HepG2 (cell line): ENCODE data around the gene FXYD6. TPM values are rescaled to one million over a fixed set of nuclear protein-coding genes. Genes with fewer than 3 reads are reported as not detected.

Experiments
- AGO1 ChIP-seq: fragments of 200-400 bp; formaldehyde crosslinking; IDR thresholded peaks from 2 replicates; pipeline ENCODE4 v1.6.1; 2017; ENCODE audit warnings: mild to moderate bottlenecking, low read depth, low read length, moderate library complexity; ENCODE audit not compliant: poor library complexity, severe bottlenecking
- ARNTL ChIP-seq: sonication (generic); formaldehyde crosslinking; IDR thresholded peaks from 2 replicates; pipeline ENCODE4 v1.4.0; 2020; ENCODE audit warnings: mild to moderate bottlenecking, missing genetic modification reagents
- GABPB1 ChIP-seq: IDR thresholded peaks from 2 replicates; pipeline ENCODE4 v1.6.1; 2016; ENCODE audit warnings: mild to moderate bottlenecking, missing genetic modification reagents, moderate library complexity, missing compliant biosample characterization
- IKZF5 ChIP-seq: IDR thresholded peaks from 2 replicates; pipeline ENCODE4 v1.6.1; 2018; ENCODE audit warnings: missing genetic modification reagents, mild to moderate bottlenecking, missing compliant biosample characterization
- MAF1 ChIP-seq: sonication (generic); formaldehyde crosslinking; IDR thresholded peaks from 2 replicates; pipeline ENCODE4 v1.5.0; 2020; ENCODE audit warnings: missing genetic modification reagents, borderline replicate concordance
- NFKBIZ ChIP-seq: IDR thresholded peaks from 2 replicates; pipeline ENCODE4 v1.6.1; 2018; ENCODE audit warnings: missing genetic modification reagents, missing compliant biosample characterization
- NFRKB ChIP-seq: fragments of 450-650 bp; IDR thresholded peaks from 2 replicates; pipeline ENCODE4 v1.6.1; 2017
- SAP130 ChIP-seq: IDR thresholded peaks from 2 replicates; pipeline ENCODE4 v1.6.1; 2016; ENCODE audit warnings: low read depth
- SIX1 ChIP-seq: sonication (generic); formaldehyde crosslinking; IDR thresholded peaks from 2 replicates; pipeline ENCODE4 v1.4.0; 2020; ENCODE audit warnings: missing genetic modification reagents, borderline replicate concordance
- SMAD9 ChIP-seq: sonication (generic); formaldehyde crosslinking; IDR thresholded peaks from 2 replicates; pipeline ENCODE4 v1.5.1; 2020; ENCODE audit warnings: mild to moderate bottlenecking, missing genetic modification reagents
- SMARCC2 ChIP-seq: fragments of 450-650 bp; IDR thresholded peaks from 2 replicates; pipeline ENCODE4 v1.6.1; 2017; ENCODE audit warnings: antibody characterized with exemption, mild to moderate bottlenecking
- SP5 ChIP-seq: IDR thresholded peaks from 2 replicates; pipeline ENCODE4 v1.6.1; 2016; ENCODE audit warnings: low read depth, borderline replicate concordance
- ZNF280B ChIP-seq: sonication (generic); formaldehyde crosslinking; IDR thresholded peaks from 2 replicates; pipeline ENCODE4 v1.5.0; 2020; ENCODE audit warnings: missing genetic modification reagents, mild to moderate bottlenecking, borderline replicate concordance
- ZNF292 ChIP-seq: sonication (generic); formaldehyde crosslinking; IDR thresholded peaks from 2 replicates; pipeline ENCODE4 v1.8.1; 2022; ENCODE audit warnings: mild to moderate bottlenecking, low read depth, missing genetic modification reagents, borderline replicate concordance
- ZNF382 ChIP-seq: sonication (generic); formaldehyde crosslinking; IDR thresholded peaks from 2 replicates; pipeline ENCODE4 v1.5.0; 2020; ENCODE audit warnings: missing genetic modification reagents, mild to moderate bottlenecking, borderline replicate concordance
- ZNF780A ChIP-seq: sonication (generic); formaldehyde crosslinking; IDR thresholded peaks from 2 replicates; pipeline ENCODE4 v1.8.0; 2022; ENCODE audit warnings: mild to moderate bottlenecking, missing genetic modification reagents, moderate library complexity
- polyA plus RNA-seq, 8 experiments: library from polyadenylated mRNA; depleted of rRNA in 3 of 8; stranded (reverse) in 7 of 8; unstranded in 1 of 8; fragments of >200 nt; fragmentation: Illumina TruSeq in 4 of 8; extraction: Trizol in 4 of 8; gene quantifications; 2 replicates each; pipeline versions ENCODE4 v1.2.1 to v1.2.3, GENCODE V29; 2011 to 2016; ENCODE audit warnings: low read depth in 4 of 8, missing spikeins in 1 of 8, mixed read lengths in 1 of 8; ENCODE audit not compliant: insufficient read depth in 1 of 8
- total RNA-seq, 5 experiments: library from RNA; depleted of rRNA; stranded (reverse); fragments of >200 nt; fragmentation: Illumina TruSeq; extraction: Trizol; gene quantifications; 2 replicates each; pipeline ENCODE4 v1.2.3, GENCODE V29; 2016; ENCODE audit warnings: low read depth in 1 of 5
- TF ChIP-seq, protein P1 (sequence below): sonication (generic); formaldehyde crosslinking; IDR thresholded peaks from 2 replicates; pipeline ENCODE4 v1.4.0; 2020; ENCODE audit warnings: mild to moderate bottlenecking, missing genetic modification reagents
- TF ChIP-seq, protein P2 (sequence below), 2 experiments: sonication (generic) in 1 of 2; formaldehyde crosslinking in 1 of 2; IDR thresholded peaks; 2 replicates each; pipeline versions ENCODE4 v1.4.0 to v1.6.1; 2016 to 2020; ENCODE audit warnings: borderline replicate concordance in 1 of 2, low read depth in 1 of 2, mild to moderate bottlenecking in 1 of 2, missing genetic modification reagents in 1 of 2

The FXYD6 gene
- total and polyA plus RNA-seq, 2 of the 13 experiments (the other 11 are each of a cell fraction or from before 2014, with no cell fraction given), result not detected

GRCh38 chr11:117824571-117825537 lies 51.6 kb downstream of the FXYD6 start, which contains the start of gene FXYD2 (continued):
- no peak for TF ChIP-seq ZNF280B
- TF ChIP-seq ZNF780A, result no peak
- TF ChIP-seq, protein P1, sequence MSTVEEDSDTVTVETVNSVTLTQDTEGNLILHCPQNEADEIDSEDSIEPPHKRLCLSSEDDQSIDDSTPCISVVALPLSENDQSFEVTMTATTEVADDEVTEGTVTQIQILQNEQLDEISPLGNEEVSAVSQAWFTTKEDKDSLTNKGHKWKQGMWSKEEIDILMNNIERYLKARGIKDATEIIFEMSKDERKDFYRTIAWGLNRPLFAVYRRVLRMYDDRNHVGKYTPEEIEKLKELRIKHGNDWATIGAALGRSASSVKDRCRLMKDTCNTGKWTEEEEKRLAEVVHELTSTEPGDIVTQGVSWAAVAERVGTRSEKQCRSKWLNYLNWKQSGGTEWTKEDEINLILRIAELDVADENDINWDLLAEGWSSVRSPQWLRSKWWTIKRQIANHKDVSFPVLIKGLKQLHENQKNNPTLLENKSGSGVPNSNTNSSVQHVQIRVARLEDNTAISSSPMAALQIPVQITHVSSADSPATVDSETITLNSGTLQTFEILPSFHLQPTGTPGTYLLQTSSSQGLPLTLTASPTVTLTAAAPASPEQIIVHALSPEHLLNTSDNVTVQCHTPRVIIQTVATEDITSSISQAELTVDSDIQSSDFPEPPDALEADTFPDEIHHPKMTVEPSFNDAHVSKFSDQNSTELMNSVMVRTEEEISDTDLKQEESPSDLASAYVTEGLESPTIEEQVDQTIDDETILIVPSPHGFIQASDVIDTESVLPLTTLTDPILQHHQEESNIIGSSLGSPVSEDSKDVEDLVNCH (CRISPR knock-in tag), result no peak
- no peak for TF ChIP-seq SP5 (CRISPR knock-in tag)
- TF ChIP-seq AGO1, result no peak
- TF ChIP-seq IKZF5 (CRISPR knock-in tag), result no peak
- TF ChIP-seq, protein P2, sequence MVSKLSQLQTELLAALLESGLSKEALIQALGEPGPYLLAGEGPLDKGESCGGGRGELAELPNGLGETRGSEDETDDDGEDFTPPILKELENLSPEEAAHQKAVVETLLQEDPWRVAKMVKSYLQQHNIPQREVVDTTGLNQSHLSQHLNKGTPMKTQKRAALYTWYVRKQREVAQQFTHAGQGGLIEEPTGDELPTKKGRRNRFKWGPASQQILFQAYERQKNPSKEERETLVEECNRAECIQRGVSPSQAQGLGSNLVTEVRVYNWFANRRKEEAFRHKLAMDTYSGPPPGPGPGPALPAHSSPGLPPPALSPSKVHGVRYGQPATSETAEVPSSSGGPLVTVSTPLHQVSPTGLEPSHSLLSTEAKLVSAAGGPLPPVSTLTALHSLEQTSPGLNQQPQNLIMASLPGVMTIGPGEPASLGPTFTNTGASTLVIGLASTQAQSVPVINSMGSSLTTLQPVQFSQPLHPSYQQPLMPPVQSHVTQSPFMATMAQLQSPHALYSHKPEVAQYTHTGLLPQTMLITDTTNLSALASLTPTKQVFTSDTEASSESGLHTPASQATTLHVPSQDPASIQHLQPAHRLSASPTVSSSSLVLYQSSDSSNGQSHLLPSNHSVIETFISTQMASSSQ (IDR thresholded peaks at IDR 0.05; ENCODE audit: low read depth), result peak; percentile 66
- TF ChIP-seq, protein P2 (CRISPR knock-in tag; IDR thresholded peaks at IDR 0.05; ENCODE audit: borderline replicate concordance), result peak; percentile 78; the same call in 1 of the 2 replicates
- TF ChIP-seq SIX1 (CRISPR knock-in tag), result no peak
- TF ChIP-seq ZNF382, result no peak
- TF ChIP-seq NFKBIZ (CRISPR knock-in tag), result no peak
- no peak for TF ChIP-seq MAF1 (CRISPR knock-in tag)
- peak; percentile 42 for TF ChIP-seq GABPB1 (CRISPR knock-in tag)
- TF ChIP-seq SAP130 (CRISPR knock-in tag), result peak; percentile 33; the same call in 1 of the 2 replicates
- no peak for TF ChIP-seq NFRKB
- TF ChIP-seq SMAD9 (CRISPR knock-in tag), result peak; percentile 69; the same call in 1 of the 2 replicates
- TF ChIP-seq ZNF292 (CRISPR knock-in tag), result peak; percentile 51; the same call in 1 of the 2 replicates
- TF ChIP-seq SMARCC2, result no peak
- 0 out of 2 replicates have a peak, but pooled peaks have one; percentile 34 for TF ChIP-seq ARNTL
